Activated naive CD4-positive, alpha-beta T cell treated with anti-CD3 and anti-CD28 coated beads for 36 hours (primary cell): ENCODE results near the gene VAMP8. TPM values are rescaled to one million over a fixed set of nuclear protein-coding genes. Genes with fewer than 3 reads are reported as not detected.
A peak's percentile ranks its signal among the peaks of the same experiment; 100 is the strongest.
"Not testable (repeated sequence)": the region's sequence is repeated elsewhere in the genome, so short reads cannot be mapped to it uniquely, and the experiment has no call there.

Source experiments
- CTCF ChIA-PET: fragments of 350-600 bp; sonication (Branson Sonifier 250); formaldehyde crosslinking; loops from one replicate; lab custom pipeline; 2021; ENCODE audit warnings: antibody characterized with exemption; lab: Charles Lee
- DNase-seq: peaks from one replicate; pipeline ENCODE4 v3.0.0-alpha.2; 2020
- H3K27ac Mint-ChIP-seq: one replicate; pipeline ENCODE4 v1.8.0; 2021; ENCODE audit warnings: mild to moderate bottlenecking, mixed read lengths
- H3K27me3 Mint-ChIP-seq: one replicate; pipeline ENCODE4 v1.8.0; 2021; ENCODE audit warnings: low read depth, mixed read lengths
- H3K36me3 Mint-ChIP-seq: one replicate; pipeline ENCODE4 v1.8.0; 2021; ENCODE audit warnings: low read depth, mixed read lengths
- H3K4me1 Mint-ChIP-seq: one replicate; pipeline ENCODE4 v1.8.0; 2021; ENCODE audit warnings: low read depth, mixed read lengths
- H3K4me3 Mint-ChIP-seq: one replicate; pipeline ENCODE4 v1.8.0; 2021; ENCODE audit warnings: mild to moderate bottlenecking, moderate library complexity, mixed read lengths
- H3K9me3 Mint-ChIP-seq: one replicate; pipeline ENCODE4 v1.8.0; 2021; ENCODE audit warnings: mixed read lengths
- intact Hi-C: fragments of 100-400 bp; cut with micrococcal nuclease; formaldehyde crosslinking; loops from one replicate; pipeline ENCODE4 v1.15.1; 2023
- total RNA-seq, 2 experiments: library from RNA; stranded (reverse); gene quantifications; one replicate each; pipeline ENCODE4 v1.2.3, GENCODE V29; 2021

The VAMP8 gene
- total RNA-seq, 2 experiments from 2014 or later, result 98.7 to 102 TPM

GRCh38 chr2:85614757-85615156, 37.4 kb downstream of the VAMP8 start:
- peaks cover 18% of the 10 kb centered on the region for H3K36me3 Mint-ChIP-seq
- H3K4me3 Mint-ChIP-seq, DNase-seq, H3K9me3 Mint-ChIP-seq, H3K27ac Mint-ChIP-seq, H3K27me3 Mint-ChIP-seq: not testable (repeated sequence)
- CTCF ChIA-PET, result interaction anchor here (1.5 to 1.7 kb wide), 2 partner anchors 22 to 23 kb away, joined by 3 to 5 read pairs; no protein-coding TSS in a partner anchor
- peaks cover 34% of the 10 kb centered on the region for H3K4me1 Mint-ChIP-seq
- intact Hi-C loops, result loop anchor here (5.0 to 10.0 kb wide), 4 partner anchors 423 to 948 kb away; partner anchors contain the start of genes CHMP3, KDM3A, POLR1A and PTCD3

- peak overlapping the region; percentile 96 for H3K4me3 Mint-ChIP-seq
- no peaks in the 10 kb centered on the region for H3K27me3 Mint-ChIP-seq
- peaks cover 28% of the 10 kb centered on the region for H3K4me1 Mint-ChIP-seq
- no peak for DNase-seq
- H3K27ac Mint-ChIP-seq, result peak overlapping the region; percentile 94
- peaks cover 14% of the 10 kb centered on the region for H3K36me3 Mint-ChIP-seq
- intact Hi-C loops, result loop anchor here (5.0 to 10.0 kb wide), 3 partner anchors 422 to 829 kb away; partner anchors contain the start of genes KDM3A, POLR1A and PTCD3
- CTCF ChIA-PET, result interaction anchor here (1.5 kb wide), 1 partner anchor 22 kb away, joined by 3 read pairs; no protein-coding TSS in a partner anchor
- no peaks in the 10 kb centered on the region for H3K9me3 Mint-ChIP-seq
Observed at GRCh38 chr2:85615413-85615728, 38.0 kb downstream of the VAMP8 start.

DNA sequence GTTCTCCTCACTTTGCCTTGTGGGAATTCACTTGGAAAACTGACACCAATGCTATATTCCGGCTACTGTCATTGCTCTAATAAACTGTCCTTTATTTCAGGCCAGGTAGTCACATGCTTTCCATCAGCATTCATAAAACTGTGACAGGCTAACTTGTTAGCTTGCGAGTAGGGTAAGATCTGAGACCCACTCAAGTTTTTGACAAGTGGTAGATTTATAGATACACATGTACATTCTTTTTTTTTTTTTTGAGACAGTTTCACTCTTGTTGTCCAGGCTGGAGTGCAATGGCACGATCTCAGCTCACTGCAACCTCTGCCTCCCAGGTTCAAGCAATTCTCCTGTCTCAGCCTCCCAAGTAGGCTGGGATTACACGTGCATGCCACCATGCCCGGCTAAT, 40.3 kb downstream of the VAMP8 start:
- H3K9me3 Mint-ChIP-seq, H3K27ac Mint-ChIP-seq, H3K27me3 Mint-ChIP-seq, DNase-seq: not testable (repeated sequence)
- H3K4me1 Mint-ChIP-seq, result peaks cover 21% of the 10 kb centered on the region
- intact Hi-C loops, result loop anchor here (5.0 to 10.0 kb wide), 3 partner anchors 420 to 827 kb away; partner anchors contain the start of genes KDM3A, POLR1A and PTCD3
- peaks cover 19% of the 10 kb centered on the region for H3K36me3 Mint-ChIP-seq
- peak overlapping the region; percentile 96 for H3K4me3 Mint-ChIP-seq
- CTCF ChIA-PET, result interaction anchor here (1.9 kb wide), 1 partner anchor 19 kb away, joined by 14 read pairs; no protein-coding TSS in a partner anchor

DNA sequence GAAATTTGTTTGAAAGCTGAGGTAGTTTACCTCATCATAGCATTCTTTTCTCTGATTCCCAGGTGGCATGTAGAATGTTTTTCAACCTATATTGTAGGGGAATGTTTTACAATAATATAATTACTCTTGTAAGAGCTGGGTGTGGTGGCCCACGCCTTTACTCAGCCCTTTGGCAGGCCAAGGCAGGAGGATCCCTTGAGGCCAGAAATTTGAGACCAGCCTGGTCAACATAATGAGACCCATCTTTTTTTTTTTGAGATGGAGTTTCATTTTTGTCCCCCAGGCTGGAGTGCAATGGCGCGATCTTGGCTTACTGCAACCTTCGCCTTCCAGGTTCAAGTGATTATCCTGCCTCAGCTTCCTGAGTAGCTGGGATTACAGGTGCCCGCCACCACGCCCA, 42.2 kb downstream of the VAMP8 start:
- Mint-ChIP-seq H3K36me3 (peaks cover 34% of the 10 kb centered on the region), H3K27ac (no peak overlapping the region), H3K9me3 (no peaks in the 10 kb centered on the region), H3K27me3 (no peaks in the 10 kb centered on the region), H3K4me3 (no peak overlapping the region), H3K4me1 (peaks cover 21% of the 10 kb centered on the region)
- intact Hi-C loops, result loop anchor here (5.0 to 10.0 kb wide), 3 partner anchors 418 to 825 kb away; partner anchors contain the start of genes KDM3A, POLR1A and PTCD3
- DNase-seq, result no peak
- CTCF ChIA-PET, result interaction anchor here (0.8 to 10.5 kb wide), 3 partner anchors 14 to 68 kb away, joined by 3 to 103 read pairs (median 3); no protein-coding TSS in a partner anchor

DNA sequence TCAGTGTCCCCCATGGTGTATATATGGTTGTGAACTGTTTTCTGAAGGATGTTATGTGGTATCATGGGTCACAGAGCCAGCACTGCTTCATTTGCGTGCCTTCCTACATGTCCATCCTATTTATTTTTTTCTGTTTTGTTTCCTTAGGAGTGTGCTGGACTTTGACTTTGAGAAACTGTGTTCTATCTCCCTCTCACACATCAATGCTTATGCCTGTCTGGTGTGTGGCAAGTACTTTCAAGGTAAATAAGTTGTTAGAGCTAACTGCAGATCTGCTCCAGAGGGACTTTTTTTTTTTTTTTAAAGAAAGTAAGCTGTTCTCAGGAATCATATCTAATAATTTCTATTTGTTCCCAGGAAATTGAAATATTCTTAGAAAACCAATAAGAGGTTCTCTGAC, 44.0 kb downstream of the VAMP8 start:
- peaks cover 21% of the 10 kb centered on the region for H3K4me1 Mint-ChIP-seq
- no peaks in the 10 kb centered on the region for H3K27me3 Mint-ChIP-seq
- no peak overlapping the region for H3K4me3 Mint-ChIP-seq
- CTCF ChIA-PET, result interaction anchor here (10.5 kb wide), 1 partner anchor 16 kb away, joined by 103 read pairs; no protein-coding TSS in a partner anchor
- no peak overlapping the region for H3K27ac Mint-ChIP-seq
- H3K36me3 Mint-ChIP-seq, result peaks cover 45% of the 10 kb centered on the region
- H3K9me3 Mint-ChIP-seq, result no peaks in the 10 kb centered on the region
- intact Hi-C loops, result no loop called here
- DNase-seq, result no peak

GRCh38 chr2:85623991-85624390, 46.6 kb downstream of the VAMP8 start:
- peaks cover 48% of the 10 kb centered on the region for H3K36me3 Mint-ChIP-seq
- peak overlapping the region; percentile 5 for H3K27ac Mint-ChIP-seq
- H3K4me3 Mint-ChIP-seq, result no peak overlapping the region
- no peak for DNase-seq
- H3K4me1 Mint-ChIP-seq, result peaks cover 16% of the 10 kb centered on the region
- no peaks in the 10 kb centered on the region for H3K27me3 Mint-ChIP-seq
- intact Hi-C loops, result no loop called here
- CTCF ChIA-PET, result interaction anchor here (10.5 kb wide), 1 partner anchor 13 kb away, joined by 103 read pairs; no protein-coding TSS in a partner anchor
- H3K9me3 Mint-ChIP-seq, result no peaks in the 10 kb centered on the region

GRCh38 chr2:85628658-85629057, 51.3 kb downstream of the VAMP8 start:
- Mint-ChIP-seq H3K36me3 (peaks cover 60% of the 10 kb centered on the region), H3K4me1 (peaks cover 16% of the 10 kb centered on the region), H3K4me3 (no peak overlapping the region), H3K27ac (peak overlapping the region; percentile 74), H3K27me3 (no peaks in the 10 kb centered on the region), H3K9me3 (no peaks in the 10 kb centered on the region)
- intact Hi-C loops, result no loop called here
- CTCF ChIA-PET, result interaction anchor here (0.5 to 10.5 kb wide), 3 partner anchors 9 to 479 kb away, joined by 3 to 103 read pairs (median 4); no protein-coding TSS in a partner anchor
- DNase-seq, result no peak

DNA sequence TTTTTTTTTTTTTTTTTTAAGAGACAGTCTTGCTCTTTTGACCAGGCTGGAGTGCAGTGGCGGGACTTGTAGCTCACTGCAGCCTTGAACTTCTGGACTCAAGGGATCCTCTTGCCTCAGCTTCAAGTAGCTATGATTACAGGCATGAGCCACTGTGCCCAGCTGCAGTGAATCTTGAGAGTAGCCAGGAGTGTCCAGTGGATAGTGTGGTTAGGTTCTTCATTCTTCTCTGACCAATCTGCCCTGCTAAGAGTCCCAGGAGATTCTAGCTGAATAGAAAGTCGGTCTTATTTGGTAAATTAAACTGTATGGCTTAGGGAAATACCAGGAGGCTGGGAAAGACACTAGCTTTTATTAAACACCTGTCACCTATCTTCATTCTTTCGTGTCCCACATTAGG, 53.9 kb downstream of the VAMP8 start:
- Mint-ChIP-seq H3K9me3 (no peaks in the 10 kb centered on the region), H3K27ac (no peak overlapping the region), H3K36me3 (peaks cover 54% of the 10 kb centered on the region), H3K4me3 (no peak overlapping the region), H3K4me1 (peaks cover 19% of the 10 kb centered on the region), H3K27me3 (no peaks in the 10 kb centered on the region)
- DNase-seq, result no peak
- intact Hi-C loops, result no loop called here
- CTCF ChIA-PET, result interaction anchor here (0.6 to 0.7 kb wide), 2 partner anchors 22 to 79 kb away, joined by 3 read pairs; no protein-coding TSS in a partner anchor

Other genes starting within 250 kb of the VAMP8 start
- 10 to 100 TPM; 82.5 to 85.4 TPM for gene TGOLN2, start 249.6 kb upstream of the VAMP8 start, total RNA-seq
- gene RETSAT, start 223.1 kb upstream of the VAMP8 start, total RNA-seq, result 10 to 100 TPM; 19.7 to 24.5 TPM
- 10 to 100 TPM; 14.8 to 15.4 TPM for gene ELMOD3, start 222.8 kb upstream of the VAMP8 start, total RNA-seq
- 10 to 100 TPM; 10.2 to 10.7 TPM for gene CAPG, start 167.2 kb upstream of the VAMP8 start, total RNA-seq
- under 1 TPM; 0.40 to 0.88 TPM for gene SH2D6, start 158.9 kb upstream of the VAMP8 start, total RNA-seq
- gene MAT2A, start 38.4 kb upstream of the VAMP8 start, total RNA-seq, result 100 to 1,000 TPM; 221 to 228 TPM
- gene GGCX, start 16.1 kb upstream of the VAMP8 start, total RNA-seq, result 10 to 100 TPM; 17.5 to 18.8 TPM
- 10 to 100 TPM; 18.4 to 21.8 TPM for gene VAMP5, start 6.8 kb downstream of the VAMP8 start, total RNA-seq
- 10 to 100 TPM; 86.8 to 96.1 TPM for gene RNF181, start 18.2 kb downstream of the VAMP8 start, total RNA-seq
- gene TMEM150A, start 25.1 kb downstream of the VAMP8 start, total RNA-seq, result under 1 TPM; 0.55 to 0.67 TPM
- 10 to 100 TPM; 29.3 to 31.0 TPM for gene C2orf68, start 34.5 kb downstream of the VAMP8 start, total RNA-seq
- gene USP39, start 38.6 kb downstream of the VAMP8 start, total RNA-seq, result 10 to 100 TPM; 92.3 to 94.6 TPM
- not detected for gene SFTPB, start 90.6 kb downstream of the VAMP8 start, total RNA-seq
- gene GNLY, start 116.8 kb downstream of the VAMP8 start, total RNA-seq, result 1 to 10 TPM; 2.6 to 3.2 TPM
- not detected for gene ATOH8, start 176.4 kb downstream of the VAMP8 start, total RNA-seq